HEK293 (cell line): ENCODE measurements around the gene RNF227.
A peak's percentile ranks its signal among the peaks of the same experiment; 100 is the strongest.
"Not testable (repeated sequence)": the region's sequence is repeated elsewhere in the genome, so short reads cannot be mapped to it uniquely, and the experiment has no call there.

Experiments
- CTCF ChIA-PET: fragments of 350-600 bp; formaldehyde crosslinking; extraction: SDS; loops from one replicate; lab custom pipeline; 2021; ENCODE audit warnings: antibody characterized with exemption; lab: Yijun Ruan, JAX
- POLR2A ChIA-PET: fragments of 300-600 bp; formaldehyde crosslinking; extraction: SDS; loops from one replicate; lab custom pipeline; 2020; ENCODE audit warnings: antibody characterized with exemption, inconsistent platforms; lab: Yijun Ruan, JAX
- H3K27ac ChIP-seq: fragments of 200-500 bp; sonication (Bioruptor generic); 2 replicates; pipeline ENCODE4 v1.5.1; 2014; ENCODE audit warnings: low read depth, low read length, control low read depth, inconsistent platforms; ENCODE audit errors: extremely low read depth
- H3K36me3 ChIP-seq, 2 experiments: fragments of 200-500 bp in 1 of 2; sonication (Bioruptor generic) in 1 of 2; 1 replicate in 1 of 2; 2 replicates in 1 of 2; pipeline ENCODE4 v1.5.1; 2014 to 2017; ENCODE audit warnings: inconsistent platforms in 2 of 2, low read length in 2 of 2; ENCODE audit not compliant: control insufficient read depth in 2 of 2, insufficient read depth in 1 of 2
- H3K4me1 ChIP-seq: fragments of 200-500 bp; sonication (Bioruptor generic); 2 replicates; pipeline ENCODE4 v1.5.1; 2014; ENCODE audit warnings: mild to moderate bottlenecking, low read length, inconsistent platforms; ENCODE audit not compliant: control insufficient read depth, insufficient read depth
- H3K4me3 ChIP-seq: 2 replicates; pipeline ENCODE4 v1.5.1; 2011; ENCODE audit warnings: low read depth, mild to moderate bottlenecking, control low read depth, low read length, moderate library complexity
- H3K9me3 ChIP-seq: fragments of 200-500 bp; sonication (Bioruptor generic); 2 replicates; pipeline ENCODE4 v1.5.1; 2014; ENCODE audit warnings: low read depth, low read length, inconsistent platforms; ENCODE audit not compliant: control insufficient read depth, insufficient read depth
- KLF1 ChIP-seq: fragments of 450-650 bp; formaldehyde crosslinking; IDR thresholded peaks from 2 replicates; pipeline ENCODE4 v1.5.1; 2016; ENCODE audit warnings: missing biosample characterization, missing genetic modification characterization
- ZNF121 ChIP-seq: fragments of 450-650 bp; formaldehyde crosslinking; IDR thresholded peaks from 2 replicates; pipeline ENCODE4 v1.5.1; 2016; ENCODE audit warnings: missing biosample characterization, missing genetic modification characterization

Gene RNF227

DNA sequence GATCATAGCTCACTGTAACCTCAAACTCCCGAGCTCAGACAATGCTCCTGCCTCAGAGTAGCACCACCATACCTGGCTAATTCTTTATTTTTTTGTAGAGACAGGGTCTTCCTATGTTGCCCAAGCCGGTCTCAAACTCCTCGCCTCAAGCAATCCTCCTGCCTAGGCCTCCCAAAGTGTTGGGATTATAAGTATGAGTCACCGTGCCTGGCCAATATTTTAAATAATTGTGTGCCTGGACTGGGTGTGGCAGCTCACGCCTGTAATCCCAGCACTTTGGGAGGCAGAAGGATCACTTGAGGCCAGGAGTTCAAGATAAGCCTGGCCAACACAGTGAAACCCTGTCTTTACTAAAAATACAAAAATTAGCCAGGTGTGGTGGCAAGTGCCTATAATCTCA lies 51.7 kb downstream of the RNF227 start:
- H3K9me3 ChIP-seq, H3K27ac ChIP-seq: not testable (repeated sequence)
- POLR2A ChIA-PET = interaction anchor here (0.7 kb wide), 1 partner anchor 281 kb away, joined by 4 read pairs; the partner anchor contains the start of gene MPDU1
- peak; percentile 40; the same call in 1 of the 2 replicates for TF ChIP-seq KLF1 (tag by site-specific recombination)
- peak; percentile 72; the same call in 1 of the 2 replicates for TF ChIP-seq ZNF121
- TF ChIP-seq, all 188 proteins: peak for 2; not testable (repeated sequence) for 186
- peaks cover 46 to 79% of the 10 kb centered on the region in 2 experiments for H3K36me3 ChIP-seq
- not testable (repeated sequence) for H3K4me3 ChIP-seq, H3K4me1 ChIP-seq
- CTCF ChIA-PET = interaction anchor here (0.9 to 14.4 kb wide), 20 partner anchors 7 to 192 kb away, joined by 3 to 141 read pairs (median 6); partner anchors contain the start of genes CHD3, NAA38 and RNF227
